ENCODE results near the gene GPR141. TPM values are rescaled to one million over a fixed set of nuclear protein-coding genes. Genes with fewer than 3 reads are reported as not detected.

GPR141 gene, protein sequence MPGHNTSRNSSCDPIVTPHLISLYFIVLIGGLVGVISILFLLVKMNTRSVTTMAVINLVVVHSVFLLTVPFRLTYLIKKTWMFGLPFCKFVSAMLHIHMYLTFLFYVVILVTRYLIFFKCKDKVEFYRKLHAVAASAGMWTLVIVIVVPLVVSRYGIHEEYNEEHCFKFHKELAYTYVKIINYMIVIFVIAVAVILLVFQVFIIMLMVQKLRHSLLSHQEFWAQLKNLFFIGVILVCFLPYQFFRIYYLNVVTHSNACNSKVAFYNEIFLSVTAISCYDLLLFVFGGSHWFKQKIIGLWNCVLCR
- total RNA-seq = not detected in 2 replicates
- long read RNA-seq = 0 reads

DNA sequence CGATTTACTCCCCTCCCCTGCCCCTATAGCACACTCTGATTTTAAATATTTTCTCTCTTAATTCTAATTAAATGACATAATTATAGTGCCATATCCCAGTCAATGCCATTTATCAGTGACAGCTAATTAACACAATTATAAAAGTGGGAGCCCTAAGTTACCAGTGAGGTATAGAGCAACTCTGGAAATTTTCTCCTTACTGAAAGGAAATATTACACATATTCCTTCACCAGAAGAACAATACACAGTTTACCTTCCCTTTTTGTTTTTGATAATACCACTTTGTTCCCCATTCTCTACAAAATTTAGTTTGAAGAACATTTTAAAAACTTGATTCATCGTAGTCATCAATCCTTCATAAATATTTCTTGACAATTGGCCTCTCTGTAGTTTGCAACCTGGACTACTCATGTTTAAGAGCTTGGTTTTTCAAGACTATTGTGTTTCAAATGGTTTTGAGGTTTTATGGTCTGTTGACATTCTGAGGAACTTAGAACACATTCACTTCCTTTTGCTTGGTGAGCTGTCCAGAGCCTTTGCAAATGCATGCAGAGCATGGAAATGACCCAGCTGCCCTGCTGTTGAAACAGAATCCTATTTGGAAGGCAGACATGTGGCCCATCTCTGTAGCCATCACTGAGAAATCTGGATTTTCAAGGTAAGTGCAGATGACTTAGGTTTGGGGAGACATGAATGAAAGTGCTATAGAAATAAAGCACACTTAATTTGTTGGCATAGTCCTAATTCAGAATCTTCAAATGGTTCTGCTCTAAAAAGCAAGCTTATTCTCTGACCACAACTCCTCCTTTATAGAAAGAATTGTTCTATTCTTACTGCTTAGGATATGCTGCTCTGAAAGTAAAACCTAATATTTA, at the start of gene GPR141:
TSS of gene GPR141 (plus strand) at position 521 of the 875 bp plus-strand sequence. CDS start 56,628 bp downstream, outside the sequence.
- H3K4me3 Mint-ChIP-seq (ENCODE audit: unreplicated experiment) = no peak within 1 kb of the TSS
- TF ChIP-seq, protein P1, sequence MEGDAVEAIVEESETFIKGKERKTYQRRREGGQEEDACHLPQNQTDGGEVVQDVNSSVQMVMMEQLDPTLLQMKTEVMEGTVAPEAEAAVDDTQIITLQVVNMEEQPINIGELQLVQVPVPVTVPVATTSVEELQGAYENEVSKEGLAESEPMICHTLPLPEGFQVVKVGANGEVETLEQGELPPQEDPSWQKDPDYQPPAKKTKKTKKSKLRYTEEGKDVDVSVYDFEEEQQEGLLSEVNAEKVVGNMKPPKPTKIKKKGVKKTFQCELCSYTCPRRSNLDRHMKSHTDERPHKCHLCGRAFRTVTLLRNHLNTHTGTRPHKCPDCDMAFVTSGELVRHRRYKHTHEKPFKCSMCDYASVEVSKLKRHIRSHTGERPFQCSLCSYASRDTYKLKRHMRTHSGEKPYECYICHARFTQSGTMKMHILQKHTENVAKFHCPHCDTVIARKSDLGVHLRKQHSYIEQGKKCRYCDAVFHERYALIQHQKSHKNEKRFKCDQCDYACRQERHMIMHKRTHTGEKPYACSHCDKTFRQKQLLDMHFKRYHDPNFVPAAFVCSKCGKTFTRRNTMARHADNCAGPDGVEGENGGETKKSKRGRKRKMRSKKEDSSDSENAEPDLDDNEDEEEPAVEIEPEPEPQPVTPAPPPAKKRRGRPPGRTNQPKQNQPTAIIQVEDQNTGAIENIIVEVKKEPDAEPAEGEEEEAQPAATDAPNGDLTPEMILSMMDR (IDR thresholded peaks at IDR 0.05) = no peak
- no peak for DNase-seq (ENCODE audit: extremely low spot score, unreplicated experiment)
- no peaks in the 10 kb centered on the region for H3K4me1 Mint-ChIP-seq (ENCODE audit: unreplicated experiment)
- no peaks in the 10 kb centered on the region for H3K36me3 Mint-ChIP-seq (ENCODE audit: unreplicated experiment)
- no peaks in the 10 kb centered on the region for H3K27me3 Mint-ChIP-seq (ENCODE audit: unreplicated experiment)
- H3K27ac Mint-ChIP-seq (ENCODE audit: unreplicated experiment) = no peak within 1 kb of the TSS
- H3K9me3 Mint-ChIP-seq (ENCODE audit: unreplicated experiment) = peaks cover 4% of the 10 kb centered on the region

DNA sequence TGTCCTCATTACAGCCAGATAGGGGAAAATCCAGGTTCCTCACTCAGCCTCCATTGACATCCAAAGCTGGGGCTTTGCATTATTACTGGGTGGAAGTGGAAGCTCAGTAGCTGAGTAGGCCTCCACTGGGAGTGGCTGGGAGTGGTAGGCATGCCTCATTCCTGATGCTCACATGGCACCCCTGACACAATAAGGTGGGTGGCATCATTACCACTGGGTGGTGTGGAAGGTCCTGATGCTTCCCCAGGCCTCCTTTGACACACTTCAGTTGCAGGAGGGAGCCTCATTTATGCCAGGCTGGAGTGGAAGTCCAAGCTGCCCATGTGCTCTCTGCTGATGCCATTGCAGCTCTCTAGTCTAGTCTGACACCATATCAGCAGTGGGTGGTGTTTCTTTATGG, 48.2 kb upstream of the GPR141 start:
- H3K9me3 Mint-ChIP-seq (ENCODE audit: unreplicated experiment) = peaks cover 41% of the 10 kb centered on the region
- H3K27ac Mint-ChIP-seq (ENCODE audit: unreplicated experiment) = no peak overlapping the region
- H3K4me1 Mint-ChIP-seq (ENCODE audit: unreplicated experiment) = no peaks in the 10 kb centered on the region
- H3K36me3 Mint-ChIP-seq (ENCODE audit: unreplicated experiment) = no peaks in the 10 kb centered on the region
- DNase-seq (ENCODE audit: extremely low spot score, unreplicated experiment) = no peak
- H3K27me3 Mint-ChIP-seq (ENCODE audit: unreplicated experiment) = no peaks in the 10 kb centered on the region
- no peak overlapping the region for H3K4me3 Mint-ChIP-seq (ENCODE audit: unreplicated experiment)
- TF ChIP-seq, protein P1 (IDR thresholded peaks at IDR 0.05) = no peak

DNA sequence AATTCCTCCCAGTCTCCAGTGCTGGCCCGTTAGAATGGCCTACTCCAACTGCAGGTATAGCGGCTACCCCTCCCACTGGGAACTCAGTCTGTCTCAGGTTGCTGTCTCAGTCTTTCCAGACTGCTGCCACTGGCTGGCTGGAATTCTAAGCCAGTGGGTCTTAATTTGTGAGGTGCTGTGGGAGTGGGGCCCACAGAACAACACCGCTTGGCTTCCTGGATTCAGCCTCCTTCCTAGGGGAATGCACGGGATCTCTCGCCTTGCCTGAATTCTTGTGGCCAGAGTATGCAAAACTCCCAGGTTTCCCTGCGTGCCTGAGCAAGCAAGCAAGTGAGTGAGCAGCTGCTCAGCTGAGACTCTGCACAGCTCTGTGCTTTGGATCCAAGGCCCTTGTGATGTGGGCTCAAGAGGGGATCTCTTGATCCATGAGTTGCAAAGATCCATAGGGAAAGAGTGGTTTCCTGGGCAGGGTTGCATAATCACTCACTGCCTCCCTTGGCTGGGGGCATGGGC, 41.5 kb upstream of the GPR141 start:
- TF ChIP-seq, protein P1 (IDR thresholded peaks at IDR 0.05) = no peak
- no peak overlapping the region for H3K27ac Mint-ChIP-seq (ENCODE audit: unreplicated experiment)
- H3K27me3 Mint-ChIP-seq (ENCODE audit: unreplicated experiment) = no peaks in the 10 kb centered on the region
- H3K9me3 Mint-ChIP-seq (ENCODE audit: unreplicated experiment) = peaks cover 9% of the 10 kb centered on the region
- H3K36me3 Mint-ChIP-seq (ENCODE audit: unreplicated experiment) = no peaks in the 10 kb centered on the region
- no peaks in the 10 kb centered on the region for H3K4me1 Mint-ChIP-seq (ENCODE audit: unreplicated experiment)
- DNase-seq (ENCODE audit: extremely low spot score, unreplicated experiment) = no peak
- H3K4me3 Mint-ChIP-seq (ENCODE audit: unreplicated experiment) = no peak overlapping the region

DNA sequence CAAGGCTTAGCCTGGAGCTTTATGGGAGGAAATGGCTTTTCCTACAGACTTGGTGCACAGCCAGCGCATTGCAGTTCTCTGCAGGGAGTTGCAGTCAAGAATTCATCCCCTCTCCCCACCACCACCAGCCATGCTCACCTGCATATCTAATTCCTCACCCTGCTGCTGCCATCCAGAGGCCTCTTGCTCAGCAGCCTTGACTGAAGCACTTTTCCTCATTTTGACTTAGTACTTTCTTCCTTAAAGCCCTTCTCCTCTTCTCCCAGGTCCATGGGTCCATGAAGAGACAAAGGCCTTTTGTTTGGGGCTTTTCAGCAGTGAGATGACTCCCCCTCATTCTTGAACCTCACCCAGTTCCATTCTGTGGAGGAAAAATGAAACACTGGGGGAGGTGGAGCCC, 39.7 kb upstream of the GPR141 start:
- Mint-ChIP-seq H3K27ac (ENCODE audit: unreplicated experiment) (no peak overlapping the region), H3K9me3 (ENCODE audit: unreplicated experiment) (peaks cover 9% of the 10 kb centered on the region), H3K36me3 (ENCODE audit: unreplicated experiment) (no peaks in the 10 kb centered on the region), H3K27me3 (ENCODE audit: unreplicated experiment) (no peaks in the 10 kb centered on the region), H3K4me1 (ENCODE audit: unreplicated experiment) (no peaks in the 10 kb centered on the region), H3K4me3 (ENCODE audit: unreplicated experiment) (no peak overlapping the region)
- TF ChIP-seq, protein P1 (IDR thresholded peaks at IDR 0.05) = no peak
- no peak for DNase-seq (ENCODE audit: extremely low spot score, unreplicated experiment)
